C4-2B (cell line): ENCODE results near the gene GTPBP6.
"Not testable (repeated sequence)": the region's sequence is repeated elsewhere in the genome, so short reads cannot be mapped to it uniquely, and the experiment has no call there.

Experiments used
- H3K27ac ChIP-seq: fragments of 450-650 bp; 2 replicates; pipeline ENCODE4 v1.5.1; 2017
- ZFX ChIP-seq: fragments of 450-650 bp; IDR thresholded peaks from 2 replicates; pipeline ENCODE4 v1.6.1; 2017
- TF ChIP-seq, protein P1 (sequence below): fragments of 450-650 bp; conservative IDR thresholded peaks from 2 replicates; pipeline ENCODE4 v1.5.1; 2017; ENCODE audit warnings: mild to moderate bottlenecking

The GTPBP6 gene

DNA sequence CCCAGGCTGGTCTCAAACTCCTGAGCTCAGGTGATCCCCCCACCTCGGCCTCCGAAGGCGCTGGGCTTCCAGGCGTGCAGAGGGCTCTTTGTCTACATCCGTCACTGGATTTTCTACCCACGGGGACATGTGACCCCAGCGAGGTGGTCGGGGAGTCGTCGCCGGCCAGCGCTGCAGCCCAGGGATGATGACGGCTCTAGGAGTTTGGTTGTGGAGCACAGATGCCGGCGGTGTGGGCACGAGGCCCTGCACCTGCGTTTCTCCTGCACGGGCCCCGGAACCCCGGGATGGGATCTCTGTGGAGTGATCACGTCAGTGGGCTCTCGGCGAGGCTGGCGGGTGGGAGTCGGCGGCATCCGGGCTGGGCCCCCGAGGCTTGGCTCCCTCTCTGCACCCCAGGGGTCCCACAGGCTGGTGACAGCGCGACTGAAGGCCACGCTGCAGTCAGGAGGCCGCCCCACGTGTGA lies 9.1 kb upstream of the GTPBP6 start:
- H3K27ac ChIP-seq = no peak overlapping the region
- no peak for TF ChIP-seq ZFX
- TF ChIP-seq, protein P1, sequence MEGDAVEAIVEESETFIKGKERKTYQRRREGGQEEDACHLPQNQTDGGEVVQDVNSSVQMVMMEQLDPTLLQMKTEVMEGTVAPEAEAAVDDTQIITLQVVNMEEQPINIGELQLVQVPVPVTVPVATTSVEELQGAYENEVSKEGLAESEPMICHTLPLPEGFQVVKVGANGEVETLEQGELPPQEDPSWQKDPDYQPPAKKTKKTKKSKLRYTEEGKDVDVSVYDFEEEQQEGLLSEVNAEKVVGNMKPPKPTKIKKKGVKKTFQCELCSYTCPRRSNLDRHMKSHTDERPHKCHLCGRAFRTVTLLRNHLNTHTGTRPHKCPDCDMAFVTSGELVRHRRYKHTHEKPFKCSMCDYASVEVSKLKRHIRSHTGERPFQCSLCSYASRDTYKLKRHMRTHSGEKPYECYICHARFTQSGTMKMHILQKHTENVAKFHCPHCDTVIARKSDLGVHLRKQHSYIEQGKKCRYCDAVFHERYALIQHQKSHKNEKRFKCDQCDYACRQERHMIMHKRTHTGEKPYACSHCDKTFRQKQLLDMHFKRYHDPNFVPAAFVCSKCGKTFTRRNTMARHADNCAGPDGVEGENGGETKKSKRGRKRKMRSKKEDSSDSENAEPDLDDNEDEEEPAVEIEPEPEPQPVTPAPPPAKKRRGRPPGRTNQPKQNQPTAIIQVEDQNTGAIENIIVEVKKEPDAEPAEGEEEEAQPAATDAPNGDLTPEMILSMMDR = no peak

DNA sequence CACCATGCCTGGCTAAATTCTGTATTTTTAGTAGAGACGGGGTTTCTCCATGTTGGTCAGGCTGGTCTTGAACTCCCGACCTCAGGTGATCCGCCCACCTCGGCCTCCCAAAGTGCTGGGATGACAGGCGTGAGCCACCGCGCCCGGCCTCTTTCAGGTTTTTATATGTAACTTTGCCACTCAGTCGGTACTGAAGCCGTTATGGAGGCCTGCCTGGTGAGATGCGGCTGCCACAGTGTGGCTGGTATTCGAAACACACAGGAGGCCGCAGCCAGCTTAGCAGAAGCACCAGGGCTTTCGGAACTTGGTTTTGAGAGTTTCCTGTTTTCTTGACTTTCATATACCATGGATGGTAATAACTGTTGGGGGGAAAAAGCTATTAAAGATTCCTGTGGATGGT lies 6.1 kb upstream of the GTPBP6 start:
- not testable (repeated sequence) for H3K27ac ChIP-seq

DNA sequence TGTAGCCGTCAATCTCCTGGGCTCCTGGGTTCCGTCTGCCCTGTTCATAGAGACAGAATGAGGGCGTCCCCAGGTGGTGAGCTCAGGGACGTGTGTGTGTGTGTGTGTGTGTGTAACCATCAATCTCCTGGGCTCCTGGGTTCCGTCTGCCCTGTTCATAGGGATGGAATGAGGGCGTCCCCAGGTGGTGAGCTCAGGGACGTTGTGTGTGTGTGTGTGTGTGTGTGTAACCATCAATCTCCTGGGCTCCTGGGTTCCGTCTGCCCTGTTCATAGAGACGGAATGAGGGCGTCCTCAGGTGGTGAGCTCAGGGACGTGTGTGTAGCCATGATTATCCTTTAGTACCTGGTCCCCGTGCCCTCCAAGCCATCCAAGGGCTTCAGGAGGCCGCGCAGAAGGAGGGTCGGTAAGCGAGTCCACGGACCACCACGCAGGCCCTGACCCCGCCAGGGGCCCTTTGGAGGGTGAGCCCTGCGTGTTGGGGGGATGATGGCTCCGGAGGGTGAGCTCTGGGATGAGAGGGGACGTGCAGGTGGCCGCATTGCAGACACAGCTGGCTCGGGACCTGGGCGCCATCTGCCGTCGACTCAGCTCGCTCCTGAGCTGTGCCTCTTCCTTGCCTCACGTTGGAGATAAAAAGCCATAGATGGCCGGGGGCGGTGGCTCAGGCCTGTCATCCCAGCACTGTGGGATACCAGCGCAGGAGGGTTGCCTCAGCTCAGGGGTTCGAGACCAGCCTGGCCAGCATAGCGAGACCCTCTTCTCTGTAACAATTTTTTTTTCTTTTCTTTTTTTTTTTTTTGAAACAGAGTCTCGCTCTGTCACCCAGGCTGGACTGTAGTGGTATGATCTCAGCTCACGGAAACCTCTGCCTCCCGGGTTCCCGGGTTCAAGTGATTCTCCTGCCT lies 5.4 kb upstream of the GTPBP6 start:
- no peak for TF ChIP-seq ZFX
- TF ChIP-seq, protein P1 = peak; percentile 23
- H3K27ac ChIP-seq = no peak overlapping the region

DNA sequence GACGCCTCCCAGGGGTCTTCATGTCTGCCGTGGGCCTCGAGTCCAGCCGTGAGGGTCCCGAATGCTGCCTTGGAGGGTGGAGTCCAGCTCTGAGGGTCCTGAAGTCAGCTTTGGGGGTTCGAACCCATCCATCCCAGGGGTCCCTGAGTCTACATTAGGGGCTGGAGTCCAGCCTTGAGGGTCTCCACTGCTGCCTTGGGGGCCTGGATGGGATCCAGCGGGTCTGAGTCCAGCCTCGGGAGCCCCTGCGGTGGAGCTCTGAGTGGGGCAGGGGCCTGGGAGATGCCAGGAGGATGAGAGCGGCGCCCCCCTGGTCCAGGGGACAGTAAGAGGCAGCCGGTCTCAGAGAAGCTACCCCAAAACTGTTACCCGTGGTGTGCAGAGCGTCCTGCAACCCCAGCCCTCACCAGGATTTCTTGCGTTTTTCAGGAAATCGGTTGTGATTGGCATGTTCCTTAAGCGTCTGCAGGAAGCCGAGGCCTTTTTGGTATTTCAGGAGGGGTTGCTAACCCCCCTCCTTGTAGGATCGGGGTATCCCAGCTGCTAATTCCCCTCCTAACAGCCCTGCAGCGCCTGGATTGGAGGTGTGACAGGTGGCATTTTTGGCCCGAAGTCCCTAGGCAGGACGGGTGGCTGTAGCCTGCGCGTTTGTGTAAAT lies 1.7 kb upstream of the GTPBP6 start:
- no peak for TF ChIP-seq ZFX
- TF ChIP-seq, protein P1 = no peak
- peak overlapping the region; percentile 97 for H3K27ac ChIP-seq

DNA sequence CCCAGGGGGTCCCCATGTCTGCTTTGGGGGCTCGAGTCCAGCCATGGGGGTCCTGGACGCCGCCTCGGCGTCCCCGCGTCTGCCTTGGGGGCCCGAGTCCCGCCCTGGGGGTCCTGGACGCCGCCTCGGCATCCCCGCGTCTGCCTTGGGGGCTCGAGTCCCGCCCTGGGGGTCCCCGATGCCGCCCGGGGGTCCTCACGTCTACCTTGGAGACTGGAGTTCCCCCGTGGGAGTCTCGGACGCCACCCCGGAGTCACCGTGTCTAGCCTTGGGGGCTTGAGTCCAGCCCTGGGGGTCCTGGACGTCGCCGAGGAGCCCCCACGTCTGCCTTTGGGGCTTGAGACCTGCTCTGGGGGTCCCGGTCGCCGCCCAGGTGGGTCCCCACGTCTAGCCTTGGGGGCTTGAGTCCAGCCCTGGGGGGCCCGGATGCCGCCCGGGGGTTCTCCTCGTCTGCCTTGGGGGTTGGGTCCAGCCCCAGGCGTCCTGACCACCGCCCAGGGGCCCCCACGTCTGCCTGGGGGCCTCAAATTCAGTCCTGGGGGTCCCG lies 1.1 kb upstream of the GTPBP6 start:
- no peak for TF ChIP-seq ZFX
- TF ChIP-seq, protein P1 = no peak
- peak overlapping the region; percentile 97 for H3K27ac ChIP-seq

DNA sequence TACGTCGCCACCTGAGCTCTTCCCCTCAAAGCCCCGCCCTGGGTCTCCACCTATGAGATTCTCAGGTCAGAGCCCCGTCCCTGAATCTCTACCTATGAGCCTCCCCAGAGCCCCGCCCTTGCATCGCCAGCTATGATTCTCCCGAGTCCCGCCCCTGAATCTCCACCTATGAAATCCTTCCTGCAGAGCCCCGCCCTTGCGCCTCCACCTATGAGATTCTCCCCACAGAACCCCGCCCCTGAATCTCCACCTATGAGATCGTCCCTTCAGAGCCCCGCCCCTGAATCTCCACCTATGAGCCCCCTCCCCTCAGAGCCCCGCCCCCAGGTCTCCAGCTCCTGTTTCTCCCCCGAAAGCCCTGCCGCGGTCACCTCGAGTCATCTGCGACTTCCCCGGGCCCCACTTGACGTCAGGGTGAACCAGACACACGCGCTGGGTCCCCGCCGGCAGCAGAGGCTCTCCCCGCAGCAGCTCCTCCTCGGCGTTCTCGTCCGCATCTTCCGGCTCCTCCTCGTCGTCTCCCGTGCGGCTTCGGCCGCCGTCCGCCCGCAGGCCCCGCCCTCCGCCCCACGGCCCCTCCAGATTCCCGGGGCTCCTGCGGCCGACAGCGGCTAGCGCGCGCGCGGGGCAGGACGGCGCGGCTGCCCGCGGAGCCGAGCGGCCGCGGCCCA lies 393 bp downstream of the GTPBP6 start:
- peak overlapping the region; percentile 97 for H3K27ac ChIP-seq
- peak; percentile 68 for TF ChIP-seq ZFX
- TF ChIP-seq, protein P1 = no peak

DNA sequence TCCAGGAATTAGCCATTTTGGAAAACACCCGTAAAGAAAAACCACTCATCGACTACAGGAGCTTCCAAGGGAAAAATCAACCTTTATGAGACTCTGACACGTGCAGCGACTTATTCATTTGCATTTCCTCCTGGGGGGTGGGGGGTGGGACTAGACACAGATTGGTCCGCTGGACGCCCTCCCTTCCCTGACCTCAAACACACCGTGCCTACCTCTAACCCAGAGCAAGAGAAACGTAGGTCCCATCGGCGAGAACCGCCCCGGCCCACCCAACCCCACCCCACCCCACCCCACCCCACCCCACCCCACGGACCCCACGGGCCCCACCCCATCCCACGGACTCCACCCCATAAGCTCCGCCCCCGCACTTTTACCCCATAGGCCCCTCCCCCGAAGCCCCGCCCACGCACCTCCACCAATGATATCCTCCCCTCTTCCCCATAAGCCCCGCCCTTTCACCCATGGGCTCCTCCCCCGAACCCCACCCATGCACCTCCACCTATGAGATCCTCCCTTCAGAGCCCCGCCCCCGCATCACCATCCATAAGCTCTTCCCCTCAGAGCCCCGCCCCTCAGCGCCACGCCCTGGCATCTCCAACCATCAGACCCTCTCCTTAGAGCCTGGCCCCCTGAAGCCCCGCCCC lies 1.1 kb downstream of the GTPBP6 start:
- H3K27ac ChIP-seq = no peak overlapping the region
- no peak for TF ChIP-seq ZFX
- TF ChIP-seq, protein P1 = no peak
